DMS53 treated with DMSO at 0.1 percent for 48 hours (cell line): Measurements from ENCODE around the gene ATP5ME.
"Not testable (repeated sequence)": the region's sequence is repeated elsewhere in the genome, so short reads cannot be mapped to it uniquely, and the experiment has no call there.

ENCODE experiments used
- DNase-seq: peaks from one replicate; lab custom pipeline; 2025; ENCODE audit not compliant: unreplicated experiment; lab: John Stamatoyannopoulos, UW

Gene ATP5ME

DNA sequence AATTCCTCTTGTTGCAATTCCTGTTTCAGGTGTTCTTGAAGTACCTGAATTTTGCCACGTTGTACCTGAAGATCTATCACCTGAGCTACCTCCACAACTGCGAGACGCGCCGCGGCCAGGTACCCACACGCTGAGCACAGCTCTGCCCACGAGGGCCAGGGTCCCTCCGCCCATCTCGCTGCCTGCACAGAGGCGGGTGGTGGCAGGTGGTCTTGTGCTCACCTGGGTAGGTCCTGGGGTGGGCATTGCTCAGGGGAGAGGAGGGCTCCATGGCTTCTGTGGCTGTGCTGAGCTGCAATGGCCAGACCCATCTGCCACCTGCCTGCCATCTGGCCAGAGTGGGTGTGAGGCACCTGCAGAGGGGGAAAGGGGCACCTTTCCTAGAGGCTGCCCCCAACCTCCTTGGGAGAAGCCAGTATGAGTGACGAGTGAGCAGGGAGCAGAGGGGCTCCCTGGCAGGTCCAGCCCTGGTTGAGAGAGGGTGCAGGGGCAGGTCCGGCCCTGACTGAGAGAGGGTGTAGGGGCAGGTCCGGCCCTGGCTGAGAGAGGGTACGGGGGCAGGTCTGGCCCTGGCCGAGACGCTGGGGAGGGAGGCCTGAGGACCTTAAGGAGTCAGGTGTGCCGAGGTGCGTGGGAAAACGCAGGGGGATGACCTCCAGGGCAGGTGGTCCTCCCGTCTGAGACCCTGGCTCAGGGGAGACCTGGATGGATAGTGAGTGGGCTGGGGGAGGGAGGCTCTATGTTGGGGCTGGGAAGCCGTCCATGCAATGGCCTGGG is 38.0 kb downstream of the ATP5ME start:
- no peak for DNase-seq

DNA sequence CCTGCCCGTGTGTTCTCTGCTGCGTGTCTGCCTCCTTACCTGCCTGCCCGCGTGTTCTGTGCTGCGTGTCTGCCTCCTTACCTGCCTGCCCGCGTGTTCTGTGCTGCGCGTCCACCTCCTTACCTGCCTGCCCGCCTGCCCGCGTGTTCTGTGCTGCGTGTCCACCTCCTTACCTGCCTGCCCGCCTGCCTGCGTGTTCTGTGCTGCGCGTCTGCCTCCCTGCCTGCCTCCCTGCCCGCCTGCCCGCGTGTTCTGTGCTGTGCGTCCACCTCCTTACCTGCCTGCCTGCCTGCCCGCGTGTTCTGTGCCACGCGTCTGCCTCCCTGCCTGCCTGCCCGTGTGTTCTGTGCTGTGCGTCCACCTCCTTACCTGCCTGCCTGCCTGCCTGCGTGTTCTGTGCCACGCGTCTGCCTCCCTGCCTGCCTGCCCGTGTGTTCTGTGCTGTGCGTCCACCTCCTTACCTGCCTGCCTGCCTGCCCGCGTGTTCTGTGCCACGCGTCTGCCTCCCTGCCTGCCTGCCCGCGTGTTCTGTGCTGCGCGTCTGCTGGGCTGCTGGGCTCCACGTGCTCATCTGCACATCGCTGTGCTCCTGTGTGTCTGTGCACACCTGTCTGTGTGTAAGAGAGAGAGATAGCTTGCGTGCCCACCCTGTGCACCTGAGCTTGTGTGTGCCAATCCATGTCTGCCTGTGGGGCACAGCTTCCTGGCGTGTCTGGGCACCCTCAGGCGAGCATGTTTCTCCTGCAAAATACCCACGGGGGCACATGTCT is 38.8 kb downstream of the ATP5ME start:
- not testable (repeated sequence) for DNase-seq

DNA sequence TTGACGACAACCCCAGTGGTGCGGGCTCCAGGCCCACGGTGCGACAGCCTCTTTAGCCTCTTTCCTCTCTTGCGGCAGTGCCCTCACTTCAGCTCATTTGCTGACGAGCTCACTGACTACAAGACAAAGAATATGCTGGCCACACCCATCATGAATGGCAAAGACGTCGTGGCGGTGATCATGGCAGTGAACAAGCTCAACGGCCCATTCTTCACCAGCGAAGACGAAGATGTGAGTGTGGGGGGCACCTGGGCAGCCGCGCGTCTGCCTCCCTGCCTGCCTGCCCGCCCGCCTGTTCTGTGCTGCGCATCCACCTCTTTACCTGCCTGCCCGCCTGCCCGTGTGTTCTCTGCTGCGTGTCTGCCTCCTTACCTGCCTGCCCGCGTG is 39.5 kb downstream of the ATP5ME start:
- no peak for DNase-seq

DNA sequence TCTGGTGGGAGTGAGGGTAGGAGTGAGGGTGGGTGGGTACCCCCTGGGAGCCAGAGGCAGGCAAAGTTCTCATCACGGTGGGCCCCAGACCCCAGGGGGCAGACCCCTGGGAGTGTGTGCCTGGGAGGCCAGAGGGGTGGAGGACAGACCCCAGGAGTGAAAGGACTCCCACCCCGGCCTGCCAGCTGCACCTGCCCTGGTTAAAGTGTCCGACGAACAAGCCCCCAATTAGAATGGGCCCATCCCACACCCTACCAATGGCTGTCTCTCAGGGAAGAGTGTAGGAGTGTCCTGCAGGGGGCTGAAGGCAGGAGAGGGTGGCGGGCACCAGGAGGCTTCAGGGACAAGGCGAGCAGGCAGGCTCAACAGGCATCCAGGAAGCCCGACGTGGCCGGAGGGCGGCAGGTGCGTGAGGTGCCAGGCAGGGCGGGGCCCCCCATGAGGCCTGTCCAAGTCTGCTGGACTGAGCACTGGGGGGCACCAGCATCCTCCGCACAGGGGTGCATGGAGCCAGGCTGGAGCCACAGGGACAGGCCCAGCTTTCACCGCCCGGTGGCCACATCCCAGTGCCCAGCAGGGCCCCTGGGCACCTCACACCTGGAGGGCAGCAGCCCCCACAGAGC is 40.0 kb downstream of the ATP5ME start:
- no peak for DNase-seq

DNA sequence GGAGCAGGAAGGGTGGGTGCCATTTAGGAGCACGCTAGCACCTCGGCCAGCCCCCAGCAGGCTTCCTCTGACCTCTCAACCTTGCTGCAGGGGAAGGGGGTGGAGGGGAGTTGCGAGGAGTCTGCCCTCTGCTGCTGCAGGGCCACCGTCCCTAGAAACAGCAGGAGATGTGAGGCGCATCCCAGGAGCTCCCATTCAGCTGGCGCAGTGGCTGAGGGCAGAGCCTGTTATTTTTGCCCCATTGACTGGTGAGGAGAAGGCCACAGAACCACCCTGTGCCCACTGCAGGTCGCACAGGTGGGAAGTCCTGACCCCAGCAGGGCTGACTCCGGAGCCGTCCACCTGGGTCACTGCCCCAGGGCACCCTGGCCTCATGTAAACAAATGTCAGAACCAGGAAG is 40.7 kb downstream of the ATP5ME start:
- DNase-seq, result no peak

DNA sequence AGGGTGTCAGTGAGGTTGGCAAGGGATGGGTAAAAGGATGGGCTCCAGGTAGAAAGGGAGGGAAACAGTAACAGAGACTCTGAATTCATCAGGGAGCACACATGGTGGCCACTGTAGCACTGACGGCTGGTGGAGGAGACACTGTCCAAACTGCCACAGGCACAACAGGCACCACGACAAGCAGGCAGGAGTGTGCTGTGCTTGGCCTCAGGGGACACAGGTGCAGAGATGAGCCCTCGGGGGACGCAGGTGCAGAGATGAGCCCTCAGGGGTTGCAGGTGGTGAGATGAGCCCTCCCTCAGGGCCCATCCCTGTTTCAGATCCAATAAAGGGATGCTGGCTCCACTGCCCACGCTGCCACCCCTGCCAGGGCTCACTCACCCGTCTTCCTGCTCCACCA is 41.1 kb downstream of the ATP5ME start:
- DNase-seq, result no peak

DNA sequence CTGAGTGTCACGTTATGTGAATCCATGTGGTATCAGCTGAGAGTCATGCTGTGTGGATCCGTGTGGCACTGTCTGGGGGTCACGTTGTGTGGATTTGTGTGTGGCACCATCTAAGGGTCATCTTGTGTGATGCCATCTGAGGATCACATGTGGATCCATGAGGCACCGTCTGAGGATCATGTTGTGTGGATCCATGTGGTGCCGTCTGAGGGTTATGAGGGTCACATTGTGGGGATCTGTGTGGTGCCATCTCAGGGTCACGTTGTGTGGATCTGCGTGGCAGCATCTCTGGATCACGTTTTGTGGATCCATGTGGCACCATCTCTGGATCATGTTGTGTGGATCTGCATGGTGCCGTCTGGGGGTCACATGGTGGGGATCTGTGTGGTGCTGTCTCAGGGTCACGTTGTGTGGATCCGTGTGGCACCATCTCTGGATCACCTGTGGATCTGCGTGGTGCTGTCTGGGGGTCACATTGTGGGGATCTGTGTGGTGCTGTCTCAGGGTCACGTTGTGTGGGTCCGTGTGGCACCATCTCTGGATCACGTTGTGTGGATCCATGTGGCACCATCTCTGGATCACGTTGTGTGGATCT is 41.8 kb downstream of the ATP5ME start:
- DNase-seq, result no peak

DNA sequence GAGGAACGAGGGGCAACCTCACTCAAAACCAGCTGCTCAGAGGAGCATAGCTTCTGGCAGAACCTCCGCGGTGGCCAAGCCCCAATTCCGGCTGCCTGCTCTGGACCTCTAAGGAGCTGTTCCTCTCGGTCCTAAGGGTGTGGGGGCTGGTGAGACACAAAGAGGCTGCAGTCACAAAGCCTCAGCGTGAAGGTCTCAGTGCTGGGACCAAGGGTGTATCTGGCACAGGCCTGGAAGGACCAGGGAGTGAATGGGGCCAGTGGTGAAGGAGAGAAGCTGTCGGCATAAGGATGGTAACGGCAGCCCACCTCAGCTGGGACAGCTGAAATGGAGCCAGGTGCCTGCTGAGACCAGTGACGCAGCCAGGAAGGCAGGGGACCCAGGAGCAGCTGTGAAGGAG is 43.4 kb downstream of the ATP5ME start:
- DNase-seq, result no peak

DNA sequence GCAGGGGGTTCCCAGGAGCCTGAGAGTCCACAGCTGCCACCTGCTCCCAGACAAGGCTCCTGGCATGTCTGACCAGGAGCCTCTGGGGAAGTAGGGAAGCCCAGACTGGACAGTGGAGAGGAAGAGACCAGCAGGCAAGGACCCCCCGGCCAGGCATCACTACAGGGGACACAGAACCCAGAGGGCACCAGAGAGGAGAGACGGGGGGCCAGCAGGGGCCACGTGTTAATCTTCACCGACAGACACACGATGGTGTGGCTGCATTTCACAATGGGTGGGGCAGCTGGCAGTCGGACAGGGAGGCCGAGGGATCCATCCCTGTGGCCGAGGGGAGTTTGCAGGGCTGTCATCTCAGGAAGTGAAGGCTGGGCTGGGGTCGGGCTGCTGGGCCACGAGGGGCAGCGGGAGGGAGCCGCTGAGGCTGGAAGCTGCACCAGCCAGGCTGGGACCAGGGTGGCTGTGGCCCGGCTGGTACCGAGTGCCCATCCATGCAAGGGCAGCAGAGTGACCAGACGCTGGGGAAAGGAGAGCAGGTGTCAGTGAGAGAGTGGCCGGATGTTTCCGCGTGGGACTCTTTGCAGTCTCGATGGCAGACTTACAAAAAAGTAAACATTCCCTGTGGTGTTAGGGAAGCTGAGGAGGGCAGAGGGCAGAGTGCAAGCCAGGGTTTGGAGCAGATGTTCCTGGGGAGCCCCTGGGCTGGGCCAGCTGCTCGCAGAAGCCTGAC is 44.0 kb downstream of the ATP5ME start:
- peak; percentile 72 for DNase-seq

DNA sequence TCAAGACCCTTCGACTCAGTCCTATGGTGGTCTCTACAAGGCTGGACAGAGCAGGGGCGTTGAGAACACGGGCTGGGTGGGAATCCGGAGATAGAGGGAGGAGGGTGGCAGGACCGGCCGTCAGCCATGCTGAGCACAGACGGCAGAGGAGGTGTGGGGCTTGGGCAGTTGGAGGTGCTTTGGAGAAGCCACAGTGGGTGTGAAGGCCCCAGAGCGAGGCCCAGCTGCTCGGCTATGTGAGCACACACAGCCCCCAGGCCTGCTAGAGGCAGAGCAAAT is 44.5 kb downstream of the ATP5ME start:
- DNase-seq, result no peak

DNA sequence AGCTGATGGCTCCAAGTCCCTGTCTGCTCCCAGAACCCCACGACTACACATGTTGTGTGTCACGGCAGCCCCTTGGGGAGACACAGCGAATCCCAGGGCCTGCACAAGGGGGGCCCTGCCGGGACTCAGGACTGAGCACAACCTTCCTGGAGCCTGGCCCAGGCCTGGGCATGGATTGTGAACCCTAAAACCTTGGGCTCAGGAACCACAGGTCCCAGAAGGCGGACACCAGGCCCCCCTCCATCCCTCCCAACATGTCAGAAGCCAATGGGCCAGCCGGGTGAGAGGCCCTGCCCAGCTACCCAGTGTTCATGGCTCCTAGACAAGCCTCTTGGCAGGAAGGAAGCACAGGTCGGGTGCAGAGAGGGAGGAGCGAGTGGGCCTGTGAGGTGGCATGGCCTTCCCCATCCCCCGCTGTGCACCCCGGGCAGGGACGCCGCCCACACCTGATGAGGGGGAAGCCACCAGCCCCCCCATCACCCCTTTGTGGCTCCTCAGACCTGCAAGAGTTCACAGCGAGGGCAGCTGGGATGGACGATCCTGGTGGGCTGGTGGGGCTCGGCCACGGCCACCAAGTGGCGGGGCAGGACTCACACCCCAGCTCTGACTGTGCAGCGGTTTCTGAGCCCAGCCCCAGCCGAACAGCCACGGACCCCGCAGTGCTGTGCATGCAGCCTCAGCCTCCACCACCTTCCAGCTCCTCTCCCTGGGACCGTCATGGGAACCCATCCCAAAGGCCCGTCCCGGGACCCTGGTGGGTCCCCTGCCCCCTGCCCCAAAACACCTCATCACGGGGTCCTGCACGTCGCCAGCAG is 45.0 kb downstream of the ATP5ME start:
- DNase-seq, result no peak

DNA sequence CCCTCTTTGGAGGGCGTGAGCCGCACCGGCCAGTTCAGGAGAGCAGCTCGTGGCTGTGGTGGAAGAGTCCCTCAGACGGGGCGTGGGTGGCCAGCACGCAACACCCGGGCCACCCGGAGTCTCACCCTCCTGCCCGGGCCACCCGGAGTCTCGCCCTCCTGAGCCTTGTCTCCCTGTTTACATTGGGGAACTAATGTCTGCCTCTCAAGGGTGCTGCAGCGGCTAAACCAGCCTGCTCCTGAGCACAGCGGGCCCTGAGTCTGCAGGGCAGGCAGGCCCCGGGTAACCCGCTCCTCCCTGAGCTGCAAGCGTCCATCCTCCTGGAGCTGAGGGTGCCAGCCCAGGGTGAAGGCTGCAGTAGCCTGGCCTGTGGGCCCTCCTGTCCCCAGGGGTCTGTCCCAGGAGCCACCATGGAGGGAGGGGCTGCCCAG is 45.8 kb downstream of the ATP5ME start:
- DNase-seq, result no peak

DNA sequence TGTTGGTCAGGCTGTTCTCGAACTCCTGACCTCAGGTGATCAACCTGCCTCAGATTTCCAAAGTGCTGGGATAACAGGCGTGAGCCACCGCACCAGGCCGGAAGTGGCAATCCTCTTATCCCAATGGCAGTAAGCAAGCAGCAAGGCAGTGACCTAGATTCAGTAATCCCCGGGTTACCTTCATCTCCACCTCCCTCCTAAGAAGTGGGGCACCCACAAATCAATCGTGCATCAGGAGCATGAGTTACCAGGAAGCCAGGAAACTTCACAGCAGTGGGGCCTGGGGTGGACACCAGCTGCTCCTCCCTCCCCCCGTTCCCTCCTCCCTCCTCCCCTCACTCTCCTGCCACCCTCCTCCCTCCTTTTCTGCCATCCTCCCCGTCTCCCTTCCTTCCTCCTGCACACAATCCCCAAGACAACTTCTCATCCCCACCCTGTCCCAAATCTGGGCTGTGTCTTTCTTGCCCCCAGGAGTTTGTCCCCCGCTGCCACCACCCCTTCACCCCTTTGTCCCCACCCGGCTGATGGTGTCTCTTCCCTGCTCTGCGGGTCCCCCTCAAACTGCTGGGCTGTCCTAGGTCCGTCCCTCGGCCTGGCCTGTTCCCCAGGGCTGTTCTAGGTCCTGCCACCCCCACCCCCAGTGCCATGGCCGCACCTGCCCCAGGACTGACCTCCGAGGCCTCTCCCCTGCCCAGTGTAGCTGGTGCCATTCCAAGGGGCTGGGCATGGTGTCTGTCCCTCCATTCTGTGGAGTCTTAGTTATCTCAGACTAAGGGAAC is 46.5 kb downstream of the ATP5ME start:
- no peak for DNase-seq

DNA sequence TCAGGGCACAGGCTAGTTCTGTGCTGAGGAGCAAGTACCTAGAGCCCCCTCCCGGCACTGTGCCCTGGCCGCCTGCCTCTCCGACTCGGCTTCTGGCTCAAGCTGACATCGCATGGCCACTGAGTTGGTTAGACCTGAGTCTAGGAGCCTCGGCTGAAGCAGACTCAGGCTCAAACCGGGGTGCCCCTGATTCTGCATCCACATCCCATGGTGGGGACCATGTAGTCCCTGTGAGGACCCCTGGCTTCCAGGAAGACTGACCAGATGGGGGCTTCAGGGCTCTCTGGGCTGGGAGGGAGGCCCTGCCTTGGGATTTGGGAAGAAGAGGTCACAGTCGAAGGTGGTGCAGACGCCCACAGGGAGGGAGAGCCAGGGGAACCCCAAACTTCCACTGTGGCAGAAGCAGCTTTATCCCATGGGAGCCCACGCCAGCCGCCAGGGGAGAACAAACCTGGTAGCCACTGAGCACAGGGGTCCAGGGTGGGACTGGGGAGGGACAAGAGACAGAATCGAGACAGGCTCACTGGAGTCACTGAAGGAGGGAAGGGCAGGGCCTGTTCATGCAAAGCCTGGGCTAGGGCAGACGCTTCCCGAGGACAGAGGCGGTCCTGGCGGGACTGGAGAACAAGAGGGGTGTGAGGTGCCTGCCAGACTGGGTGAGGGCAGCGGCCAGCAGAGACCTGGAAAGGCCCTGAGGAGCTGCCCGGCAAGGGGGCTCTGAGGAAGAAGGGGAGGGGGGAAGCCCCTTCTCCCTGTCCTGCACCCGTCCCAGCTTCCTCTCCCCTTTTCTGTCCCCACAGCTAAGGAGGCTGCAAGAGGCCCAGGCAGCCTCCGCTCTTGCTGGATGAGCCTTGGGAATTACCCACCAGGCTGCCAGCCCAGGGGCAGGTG is 47.6 kb downstream of the ATP5ME start:
- no peak for DNase-seq

DNA sequence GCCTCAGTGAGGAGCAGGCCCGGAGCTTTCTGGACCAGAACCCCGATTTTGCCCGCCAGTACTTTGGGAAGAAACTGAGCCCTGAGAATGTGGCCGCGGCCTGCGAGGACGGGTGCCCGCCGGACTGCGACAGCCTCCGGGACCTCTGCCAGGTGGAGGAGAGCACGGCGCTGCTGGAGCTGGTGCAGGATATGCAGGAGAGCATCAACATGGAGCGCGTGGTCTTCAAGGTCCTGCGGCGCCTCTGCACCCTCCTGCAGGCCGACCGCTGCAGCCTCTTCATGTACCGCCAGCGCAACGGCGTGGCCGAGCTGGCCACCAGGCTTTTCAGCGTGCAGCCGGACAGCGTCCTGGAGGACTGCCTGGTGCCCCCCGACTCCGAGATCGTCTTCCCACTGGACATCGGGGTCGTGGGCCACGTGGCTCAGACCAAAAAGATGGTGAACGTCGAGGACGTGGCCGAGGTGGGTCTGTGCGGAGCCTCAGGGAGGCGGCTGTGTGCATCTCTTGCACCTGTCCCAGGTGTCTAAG is 48.4 kb downstream of the ATP5ME start:
- no peak for DNase-seq

DNA sequence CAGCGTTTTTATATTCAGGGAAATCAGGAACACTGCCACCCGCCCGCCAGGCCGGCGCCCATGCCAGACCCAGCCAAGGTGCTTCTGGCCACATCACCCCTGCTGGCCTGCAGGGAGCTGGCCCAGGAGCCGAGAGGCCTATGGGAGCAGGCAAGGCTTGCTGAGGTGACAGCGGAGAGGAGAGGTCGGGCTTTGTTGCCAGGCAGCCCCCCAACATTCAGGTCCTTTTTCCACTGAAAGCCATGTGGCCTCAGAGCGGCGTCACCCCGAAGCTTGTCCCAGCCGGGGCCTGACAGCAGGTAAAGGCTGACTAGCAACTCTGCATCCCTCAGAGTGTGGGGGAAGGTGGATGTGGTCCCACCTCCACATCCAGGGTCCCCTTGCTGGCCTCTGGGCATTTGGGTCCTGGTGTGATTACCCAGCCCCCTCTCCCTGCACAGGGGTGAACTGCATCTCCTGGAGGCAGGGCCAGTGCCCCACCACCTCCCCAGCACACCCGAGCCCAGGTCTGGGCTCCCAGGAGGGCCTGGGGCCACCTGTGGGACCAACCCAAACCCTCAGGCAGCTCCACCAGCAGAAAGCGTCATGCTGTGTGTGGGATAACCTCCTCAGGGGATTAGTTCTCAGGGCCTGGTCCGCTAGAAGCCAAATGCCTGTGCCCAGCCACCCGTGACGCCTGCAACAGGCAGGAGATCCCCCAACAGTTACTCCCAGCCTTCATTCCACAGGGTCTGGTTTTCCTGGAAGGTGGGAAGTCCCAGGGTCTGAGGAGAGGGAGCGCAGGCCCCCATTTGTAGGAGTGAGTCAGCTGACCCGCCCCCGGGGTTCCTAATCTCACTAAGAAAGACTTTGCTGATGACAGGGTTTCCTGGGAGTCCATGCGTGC is 49.1 kb downstream of the ATP5ME start, which contains the start of gene PDE6B:
TSS of gene PDE6B (plus strand) at position 869 of the 886 bp plus-strand sequence. CDS start 54 bp downstream, outside the sequence.
- DNase-seq, result no peak

DNA sequence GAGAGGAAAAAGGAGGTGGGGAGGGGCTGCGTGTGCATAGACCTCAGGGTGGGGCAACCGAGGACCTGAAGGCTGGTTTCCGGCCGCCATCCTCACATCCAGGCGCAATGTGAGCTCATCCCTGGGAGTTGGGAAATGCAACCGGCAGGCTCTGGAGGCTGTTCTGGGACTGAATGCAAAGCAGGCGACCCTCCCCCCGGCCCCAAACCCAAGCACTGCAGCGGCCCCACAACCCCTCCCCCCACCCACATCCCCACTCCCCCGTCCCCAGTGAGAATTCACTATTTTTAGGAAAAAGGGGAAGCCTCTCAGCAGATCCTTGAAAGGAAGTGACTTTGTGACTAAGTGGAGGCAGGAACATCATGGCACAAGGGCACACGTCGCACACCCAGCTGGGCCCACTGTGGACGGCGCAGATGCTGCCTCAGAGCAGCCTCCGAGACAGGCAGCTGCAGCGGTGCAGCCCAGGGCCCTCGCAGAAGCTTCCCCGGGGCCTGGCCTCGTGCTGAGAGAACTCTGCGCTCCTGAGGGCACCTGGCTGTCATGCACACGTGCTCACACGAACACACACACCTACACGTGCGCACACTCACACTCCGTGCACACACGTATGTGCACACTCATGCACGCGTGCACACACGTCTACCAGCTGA is 50.0 kb downstream of the ATP5ME start:
- no peak for DNase-seq
